Calu3 (cell line): ENCODE results near the gene IDI2. TPM values are rescaled to one million over a fixed set of nuclear protein-coding genes. Genes with fewer than 3 reads are reported as not detected.

Experiments
- Bru-seq: library from RNA; stranded (reverse); fragments of 400-500 nt; gene quantifications from one replicate; lab custom pipeline; 2021; lab: Mats Ljungman, UMichigan
- BruChase-seq, 2 experiments: library from RNA; stranded (reverse); fragments of 400-500 nt; gene quantifications; one replicate each; lab custom pipeline; 2021; lab: Mats Ljungman, UMichigan
- BruUV-seq: library from RNA; stranded (reverse); fragments of 400-500 nt; replicated peaks from 2 replicates; lab custom pipeline; 2021; lab: Mats Ljungman, UMichigan
- CTCF ChIA-PET: fragments of 300-600 bp; sonication (Branson Sonifier 250); formaldehyde crosslinking; loops from one replicate; lab custom pipeline; 2022; ENCODE audit warnings: antibody characterized with exemption; lab: Charles Lee
- DNase-seq: peaks from one replicate; pipeline ENCODE4 v3.0.0; 2022
- H3K27ac Mint-ChIP-seq: one replicate; pipeline ENCODE4 v1.8.0; 2022; ENCODE audit warnings: mixed read lengths; ENCODE audit not compliant: unreplicated experiment
- H3K27me3 Mint-ChIP-seq: one replicate; pipeline ENCODE4 v1.8.0; 2022; ENCODE audit warnings: mixed read lengths; ENCODE audit not compliant: unreplicated experiment
- H3K36me3 Mint-ChIP-seq: one replicate; pipeline ENCODE4 v1.8.0; 2022; ENCODE audit warnings: mild to moderate bottlenecking, moderate library complexity, mixed read lengths; ENCODE audit not compliant: insufficient read depth, unreplicated experiment
- H3K4me1 Mint-ChIP-seq: one replicate; pipeline ENCODE4 v1.8.0; 2022; ENCODE audit warnings: mild to moderate bottlenecking, low read depth, mixed read lengths; ENCODE audit not compliant: unreplicated experiment
- H3K4me3 Mint-ChIP-seq: one replicate; pipeline ENCODE4 v1.8.0; 2022; ENCODE audit warnings: mild to moderate bottlenecking, low read depth, moderate library complexity, mixed read lengths; ENCODE audit not compliant: unreplicated experiment
- H3K9me3 Mint-ChIP-seq: one replicate; pipeline ENCODE4 v1.8.0; 2022; ENCODE audit warnings: low read depth, mixed read lengths; ENCODE audit not compliant: unreplicated experiment
- intact Hi-C: fragments of 100-400 bp; cut with micrococcal nuclease; formaldehyde crosslinking; loops from one replicate; pipeline ENCODE4 v1.10.0; 2022; ENCODE audit not compliant: unreplicated experiment
- long read RNA-seq: library from polyadenylated mRNA; stranded (forward); transcript quantifications from one replicate; pipeline ENCODE4 v2.0.0, GENCODE V29; 2022
- total RNA-seq: library from RNA; stranded (reverse); gene quantifications from 2 replicates; pipeline ENCODE4 v1.2.3, GENCODE V29; 2022
- TF ChIP-seq, protein P1 (sequence below): fragments of 200-600 bp; IDR thresholded peaks from one replicate; pipeline ENCODE4 v1.8.0; 2022; ENCODE audit warnings: antibody characterized with exemption; ENCODE audit not compliant: unreplicated experiment

The IDI2 gene
- total RNA-seq (not detected in 2 replicates), Bru-seq, nascent RNA (percentile 15 among the genes with signal in this experiment), BruChase-seq, experiment 1, labeled RNA remaining after a 6-hour chase (not detected), BruChase-seq, experiment 2, labeled RNA remaining after a 2-hour chase (percentile 12 among the genes with signal in this experiment)
- long read RNA-seq = 0 reads

DNA sequence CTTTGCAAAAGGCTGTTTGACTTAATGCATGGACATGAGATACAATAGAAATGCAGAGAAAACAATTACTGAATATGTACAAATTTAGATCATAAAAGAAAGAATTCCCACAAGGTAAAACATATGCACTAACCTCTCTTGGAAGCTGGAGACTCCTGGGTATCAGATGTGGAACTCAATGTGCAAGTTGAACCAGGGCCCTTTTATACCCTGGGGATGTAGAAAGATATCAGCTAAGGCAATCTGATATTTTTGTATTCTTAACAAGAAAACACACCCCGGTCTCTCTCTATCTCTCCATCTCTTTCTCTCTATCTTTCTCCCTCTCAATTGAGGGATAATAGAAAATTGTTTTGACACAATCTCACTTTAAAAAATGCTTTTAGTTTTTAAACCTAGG lies at the start of gene IDI2:
IDI2 (minus strand) TSS at position 177 of the 400 bp plus-strand sequence. CDS start 1,136 bp downstream, outside the sequence.
- intact Hi-C loops = no loop called here
- TF ChIP-seq, protein P1, sequence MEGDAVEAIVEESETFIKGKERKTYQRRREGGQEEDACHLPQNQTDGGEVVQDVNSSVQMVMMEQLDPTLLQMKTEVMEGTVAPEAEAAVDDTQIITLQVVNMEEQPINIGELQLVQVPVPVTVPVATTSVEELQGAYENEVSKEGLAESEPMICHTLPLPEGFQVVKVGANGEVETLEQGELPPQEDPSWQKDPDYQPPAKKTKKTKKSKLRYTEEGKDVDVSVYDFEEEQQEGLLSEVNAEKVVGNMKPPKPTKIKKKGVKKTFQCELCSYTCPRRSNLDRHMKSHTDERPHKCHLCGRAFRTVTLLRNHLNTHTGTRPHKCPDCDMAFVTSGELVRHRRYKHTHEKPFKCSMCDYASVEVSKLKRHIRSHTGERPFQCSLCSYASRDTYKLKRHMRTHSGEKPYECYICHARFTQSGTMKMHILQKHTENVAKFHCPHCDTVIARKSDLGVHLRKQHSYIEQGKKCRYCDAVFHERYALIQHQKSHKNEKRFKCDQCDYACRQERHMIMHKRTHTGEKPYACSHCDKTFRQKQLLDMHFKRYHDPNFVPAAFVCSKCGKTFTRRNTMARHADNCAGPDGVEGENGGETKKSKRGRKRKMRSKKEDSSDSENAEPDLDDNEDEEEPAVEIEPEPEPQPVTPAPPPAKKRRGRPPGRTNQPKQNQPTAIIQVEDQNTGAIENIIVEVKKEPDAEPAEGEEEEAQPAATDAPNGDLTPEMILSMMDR = no peak
- Mint-ChIP-seq H3K4me1 (no peaks in the 10 kb centered on the region), H3K27me3 (no peaks in the 10 kb centered on the region), H3K4me3 (no peak within 1 kb of the TSS), H3K9me3 (no peaks in the 10 kb centered on the region), H3K27ac (no peak within 1 kb of the TSS), H3K36me3 (peaks cover 76% of the 10 kb centered on the region)
- CTCF ChIA-PET = no interaction called here
- BruUV-seq = no TSS peak
- no peak for DNase-seq

DNA sequence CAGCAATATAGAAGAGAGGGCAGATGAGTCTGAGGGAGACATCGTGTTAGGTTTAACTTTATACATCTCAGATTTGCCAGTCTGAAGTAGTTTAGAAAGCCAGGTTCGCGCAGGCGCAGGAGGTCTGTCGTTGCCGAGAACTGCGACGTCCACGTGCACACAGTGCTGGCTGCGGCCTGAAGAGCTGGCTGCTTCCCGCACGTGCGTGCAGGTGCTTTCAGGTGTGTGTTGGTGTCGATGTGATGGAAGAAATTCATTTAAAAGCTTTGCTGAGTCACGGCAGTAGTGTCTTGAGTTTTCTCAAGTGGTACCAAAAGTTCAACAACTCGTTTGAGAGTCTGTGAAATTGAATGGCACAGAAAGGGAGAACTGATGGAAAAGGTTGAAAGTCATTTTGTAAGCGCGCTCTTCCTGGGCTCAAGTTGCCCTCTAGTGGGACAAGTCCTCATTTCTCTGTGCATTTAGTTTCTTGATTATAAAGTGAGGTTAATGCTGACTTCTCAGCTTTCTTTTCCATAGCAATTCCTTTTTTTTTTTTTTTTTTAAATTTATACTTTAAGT lies 49.2 kb upstream of the IDI2 start:
- TF ChIP-seq, protein P1 = no peak
- DNase-seq = no peak
- BruUV-seq = no TSS peak
- Mint-ChIP-seq H3K27ac (no peak overlapping the region), H3K27me3 (no peaks in the 10 kb centered on the region), H3K36me3 (peaks cover 23% of the 10 kb centered on the region), H3K4me1 (peaks cover 9% of the 10 kb centered on the region), H3K4me3 (no peak overlapping the region), H3K9me3 (no peaks in the 10 kb centered on the region)
- intact Hi-C loops = no loop called here
- CTCF ChIA-PET = no interaction called here

DNA sequence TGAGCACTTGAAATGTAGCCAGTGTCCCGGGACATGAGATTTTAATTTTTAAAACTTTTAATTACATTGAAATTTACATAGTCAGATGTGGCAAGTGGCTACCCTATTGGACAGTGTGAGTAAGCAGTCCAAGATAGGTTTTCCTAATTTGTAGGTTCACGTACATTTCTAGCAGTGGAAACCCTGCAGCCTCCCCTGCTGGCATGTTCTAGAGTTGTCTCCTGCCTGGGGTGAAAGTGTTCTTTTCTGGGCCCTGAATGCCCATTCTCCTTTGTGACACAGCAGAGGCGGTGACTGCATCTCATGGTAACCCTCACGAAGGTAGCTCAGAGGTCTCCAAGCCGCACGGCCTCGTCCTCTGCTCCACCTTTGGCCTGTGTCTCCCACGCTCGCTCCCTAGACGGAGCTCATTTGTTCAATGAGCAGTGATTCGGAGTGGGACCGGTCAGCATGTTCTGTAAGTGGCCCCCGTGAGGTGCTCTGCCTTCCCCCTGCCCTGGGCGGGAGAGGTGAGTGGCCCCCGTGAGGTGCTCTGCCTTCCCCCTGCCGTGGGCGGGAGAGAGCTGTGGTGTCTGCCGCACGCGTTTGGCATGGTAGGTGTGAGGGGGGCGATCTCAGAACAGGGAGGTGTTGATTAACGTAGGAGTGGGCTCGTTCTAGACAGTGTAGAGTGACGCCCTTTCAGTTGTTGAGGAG lies 48.5 kb upstream of the IDI2 start:
- H3K4me1 Mint-ChIP-seq = peaks cover 16% of the 10 kb centered on the region
- H3K9me3 Mint-ChIP-seq = no peaks in the 10 kb centered on the region
- H3K36me3 Mint-ChIP-seq = peaks cover 17% of the 10 kb centered on the region
- CTCF ChIA-PET = no interaction called here
- H3K4me3 Mint-ChIP-seq = no peak overlapping the region
- BruUV-seq = no TSS peak
- no peak for DNase-seq
- no peak overlapping the region for H3K27ac Mint-ChIP-seq
- H3K27me3 Mint-ChIP-seq = no peaks in the 10 kb centered on the region
- intact Hi-C loops = no loop called here
- TF ChIP-seq, protein P1 = no peak

DNA sequence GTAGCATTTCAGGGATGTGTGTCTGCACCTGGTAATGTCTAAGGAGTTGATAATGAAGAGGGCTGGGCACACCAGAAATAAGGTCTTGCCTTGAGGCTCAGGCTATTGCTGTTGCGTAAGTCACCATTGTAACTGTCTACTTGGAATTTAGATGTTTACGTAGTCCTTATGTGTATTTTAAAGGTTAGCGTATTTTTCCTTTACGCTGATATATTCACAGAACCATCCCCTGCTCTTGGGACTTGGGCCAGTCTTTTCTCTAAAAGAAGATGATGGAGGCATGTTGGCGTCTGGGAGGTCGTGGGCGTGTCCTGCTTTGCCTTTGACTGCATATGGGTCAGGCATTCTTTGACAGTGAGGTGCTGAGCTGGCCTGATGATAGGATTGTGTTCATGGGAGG lies 45.3 kb upstream of the IDI2 start:
- DNase-seq = no peak
- intact Hi-C loops = no loop called here

More for the DNA sequence above, 45.3 kb upstream of the IDI2 start:
- Mint-ChIP-seq H3K27ac (no peak overlapping the region), H3K36me3 (peaks cover 8% of the 10 kb centered on the region), H3K9me3 (no peaks in the 10 kb centered on the region), H3K27me3 (no peaks in the 10 kb centered on the region), H3K4me1 (peaks cover 24% of the 10 kb centered on the region), H3K4me3 (no peak overlapping the region)
- TF ChIP-seq, protein P1 = no peak
- BruUV-seq = no TSS peak
- CTCF ChIA-PET = no interaction called here
